CD4-positive, alpha-beta T cell (primary cell): Measurements from ENCODE around the gene RPS18. TPM values are rescaled to one million over a fixed set of nuclear protein-coding genes. Genes with fewer than 3 reads are reported as not detected.

Experiments
- ATAC-seq: fragments of 200-7000 bp; cut with Tn5 transposase; one replicate; pipeline ENCODE4 v1.10.0; 2022; ENCODE audit warnings: mild to moderate bottlenecking; ENCODE audit not compliant: poor library complexity
- CTCF ChIA-PET: fragments of 350-600 bp; sonication (Branson Sonifier 250); formaldehyde crosslinking; loops from one replicate; lab custom pipeline; 2021; ENCODE audit warnings: antibody characterized with exemption, inconsistent platforms; lab: Charles Lee
- POLR2A ChIA-PET: fragments of 350-600 bp; sonication (Branson Sonifier 250); formaldehyde crosslinking; loops from one replicate; lab custom pipeline; 2021; ENCODE audit warnings: antibody characterized with exemption, inconsistent platforms; lab: Charles Lee
- DNase-seq, 14 experiments: peaks; one replicate each; pipeline ENCODE4 v3.0.0-alpha.2; 2013 to 2020; ENCODE audit warnings: mixed read lengths in 2 of 14
- H3K27ac ChIP-seq, 2 donors: one replicate each; pipeline versions ENCODE4 v1.5.1 to v1.7.0; 2013; ENCODE audit warnings: low read length in 2 of 2, low read depth in 1 of 2, mild to moderate bottlenecking in 1 of 2
- H3K27me3 ChIP-seq, 2 experiments: 1 replicate in 1 of 2; 2 replicates in 1 of 2; pipeline versions ENCODE4 v1.6.1 to v1.7.0; 2013; ENCODE audit warnings: low read length in 2 of 2, control low read depth in 1 of 2, mild to moderate bottlenecking in 1 of 2, moderate library complexity in 1 of 2; ENCODE audit not compliant: insufficient read depth in 2 of 2, control insufficient read depth in 1 of 2
- H3K36me3 ChIP-seq: one replicate; pipeline ENCODE4 v1.6.1; 2013; ENCODE audit warnings: low read length, control low read depth; ENCODE audit not compliant: insufficient read depth
- H3K4me1 ChIP-seq: one replicate; pipeline ENCODE4 v1.6.1; 2013; ENCODE audit warnings: low read length, control low read depth; ENCODE audit not compliant: insufficient read depth
- H3K4me3 ChIP-seq: one replicate; pipeline ENCODE4 v1.5.1; 2013; ENCODE audit warnings: mild to moderate bottlenecking, low read length, moderate library complexity
- H3K9me3 ChIP-seq, 2 experiments: 1 replicate in 1 of 2; 2 replicates in 1 of 2; pipeline versions ENCODE4 v1.6.1 to v1.7.0; 2013; ENCODE audit warnings: low read length in 2 of 2, mild to moderate bottlenecking in 2 of 2, control low read depth in 1 of 2, moderate library complexity in 1 of 2; ENCODE audit not compliant: control insufficient read depth in 1 of 2, insufficient read depth in 1 of 2
- H3K27ac Mint-ChIP-seq: one replicate; pipeline ENCODE4 v1.8.0; 2020; ENCODE audit warnings: mixed read lengths
- H3K27me3 Mint-ChIP-seq: one replicate; pipeline ENCODE4 v1.8.0; 2021; ENCODE audit warnings: mixed read lengths
- H3K36me3 Mint-ChIP-seq: one replicate; pipeline ENCODE4 v1.8.0; 2021; ENCODE audit warnings: low read depth, mixed read lengths
- H3K4me1 Mint-ChIP-seq: one replicate; pipeline ENCODE4 v1.8.0; 2021; ENCODE audit warnings: low read depth, mixed read lengths
- H3K4me3 Mint-ChIP-seq: one replicate; pipeline ENCODE4 v1.8.0; 2020; ENCODE audit warnings: mild to moderate bottlenecking, mixed read lengths
- H3K9me3 Mint-ChIP-seq: one replicate; pipeline ENCODE4 v1.8.0; 2020; ENCODE audit warnings: mixed read lengths
- intact Hi-C, 2 experiments: fragments of 100-400 bp; cut with DNase I in 1 of 2; cut with micrococcal nuclease in 1 of 2; formaldehyde crosslinking; loops; one replicate each; pipeline versions ENCODE4 v1.15.1 to v1.9.0; 2023 to 2025; cut with DNase I, micrococcal nuclease
- total RNA-seq, 174 experiments: library from RNA in 2 of 174; stranded (reverse) in 2 of 174; gene quantifications; one replicate each; pipeline ENCODE4 v1.2.3 and lab custom pipeline; 2021 to 2026
- TF ChIP-seq, protein P1 (sequence below): fragments of 200-600 bp; IDR thresholded peaks from one replicate; pipeline ENCODE4 v1.8.0; 2022; ENCODE audit warnings: antibody characterized with exemption, mild to moderate bottlenecking

RPS18 gene
- total RNA-seq, 2 experiments from 2014 or later: 5,159 to 5,309 TPM

DNA sequence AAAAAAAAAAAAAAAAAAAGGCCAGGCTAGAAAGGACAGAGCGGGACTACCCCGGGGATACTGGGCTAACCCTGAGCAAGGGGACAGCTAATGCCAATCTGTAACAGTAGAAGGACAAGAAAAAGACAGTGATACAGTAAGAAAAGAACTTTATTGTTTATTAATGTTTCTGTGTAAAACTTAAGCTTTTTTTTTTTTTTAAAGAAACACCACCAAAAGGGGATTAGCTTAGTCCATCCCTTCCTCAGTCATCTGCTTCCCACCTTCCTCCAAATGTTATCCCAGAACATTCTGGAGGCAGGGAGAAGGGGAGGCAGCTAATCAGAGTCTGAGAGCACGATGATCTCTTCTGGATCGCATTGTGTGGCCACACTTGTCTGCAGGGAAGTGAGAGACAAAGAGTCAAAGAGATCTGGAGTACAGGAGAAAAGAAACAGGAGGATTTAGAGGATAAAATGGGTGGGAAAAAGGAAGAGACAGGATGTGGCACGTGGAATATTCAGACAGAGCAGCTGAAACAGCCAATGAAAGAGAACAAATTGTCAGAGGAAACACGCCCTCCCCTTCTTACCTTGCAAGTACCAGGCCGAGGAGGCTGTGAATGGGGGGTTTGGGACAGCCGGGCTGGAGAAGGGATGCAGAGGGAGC is 46.7 kb downstream of the RPS18 start:
- peaks cover 82% of the 10 kb centered on the region for H3K36me3 Mint-ChIP-seq
- peak overlapping the region; percentile 81 to 86 for H3K27ac ChIP-seq
- no peak for ATAC-seq
- ChIA-PET CTCF (interaction anchor here (0.9 to 1.9 kb wide), 6 partner anchors 19 to 107 kb away, joined by 3 to 12 read pairs (median 6); partner anchors contain the start of genes KIFC1, RGL2, RPS18 and VPS52), POLR2A (interaction anchor here (0.6 to 3.5 kb wide), 18 partner anchors 10 to 1666 kb away, joined by 3 to 155 read pairs (median 12); partner anchors contain the start of genes B3GALT4, BAG6, CUTA and PFDN6)
- peak overlapping the region; percentile 67 for H3K4me3 ChIP-seq
- H3K4me1 ChIP-seq: peaks cover 78% of the 10 kb centered on the region
- no peak for DNase-seq
- peaks cover 37% of the 10 kb centered on the region for H3K36me3 ChIP-seq
- no peaks in the 10 kb centered on the region for H3K27me3 Mint-ChIP-seq
- H3K4me1 Mint-ChIP-seq: peaks cover 98% of the 10 kb centered on the region
- H3K4me3 Mint-ChIP-seq: peak overlapping the region; percentile 100
- TF ChIP-seq, protein P1, sequence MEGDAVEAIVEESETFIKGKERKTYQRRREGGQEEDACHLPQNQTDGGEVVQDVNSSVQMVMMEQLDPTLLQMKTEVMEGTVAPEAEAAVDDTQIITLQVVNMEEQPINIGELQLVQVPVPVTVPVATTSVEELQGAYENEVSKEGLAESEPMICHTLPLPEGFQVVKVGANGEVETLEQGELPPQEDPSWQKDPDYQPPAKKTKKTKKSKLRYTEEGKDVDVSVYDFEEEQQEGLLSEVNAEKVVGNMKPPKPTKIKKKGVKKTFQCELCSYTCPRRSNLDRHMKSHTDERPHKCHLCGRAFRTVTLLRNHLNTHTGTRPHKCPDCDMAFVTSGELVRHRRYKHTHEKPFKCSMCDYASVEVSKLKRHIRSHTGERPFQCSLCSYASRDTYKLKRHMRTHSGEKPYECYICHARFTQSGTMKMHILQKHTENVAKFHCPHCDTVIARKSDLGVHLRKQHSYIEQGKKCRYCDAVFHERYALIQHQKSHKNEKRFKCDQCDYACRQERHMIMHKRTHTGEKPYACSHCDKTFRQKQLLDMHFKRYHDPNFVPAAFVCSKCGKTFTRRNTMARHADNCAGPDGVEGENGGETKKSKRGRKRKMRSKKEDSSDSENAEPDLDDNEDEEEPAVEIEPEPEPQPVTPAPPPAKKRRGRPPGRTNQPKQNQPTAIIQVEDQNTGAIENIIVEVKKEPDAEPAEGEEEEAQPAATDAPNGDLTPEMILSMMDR: no peak
- H3K27ac Mint-ChIP-seq: peak overlapping the region; percentile 94
- no peaks in the 10 kb centered on the region for H3K9me3 ChIP-seq
- intact Hi-C loops: loop anchor here in 1 of 2 experiments (1.0 kb wide), 1 partner anchor 26 kb away; no protein-coding TSS in a partner anchor
- no peaks in the 10 kb centered on the region for H3K9me3 Mint-ChIP-seq
- no peaks in the 10 kb centered on the region for H3K27me3 ChIP-seq

- intact Hi-C loops: no loop called here
- CTCF ChIA-PET: interaction anchor here (1.6 kb wide), 1 partner anchor 26 kb away, joined by 3 read pairs; no protein-coding TSS in a partner anchor
- peaks cover 77% of the 10 kb centered on the region for H3K4me1 ChIP-seq
These were observed 48.1 kb downstream of the RPS18 start for GRCh38 chr6:33319939-33320314.

DNA sequence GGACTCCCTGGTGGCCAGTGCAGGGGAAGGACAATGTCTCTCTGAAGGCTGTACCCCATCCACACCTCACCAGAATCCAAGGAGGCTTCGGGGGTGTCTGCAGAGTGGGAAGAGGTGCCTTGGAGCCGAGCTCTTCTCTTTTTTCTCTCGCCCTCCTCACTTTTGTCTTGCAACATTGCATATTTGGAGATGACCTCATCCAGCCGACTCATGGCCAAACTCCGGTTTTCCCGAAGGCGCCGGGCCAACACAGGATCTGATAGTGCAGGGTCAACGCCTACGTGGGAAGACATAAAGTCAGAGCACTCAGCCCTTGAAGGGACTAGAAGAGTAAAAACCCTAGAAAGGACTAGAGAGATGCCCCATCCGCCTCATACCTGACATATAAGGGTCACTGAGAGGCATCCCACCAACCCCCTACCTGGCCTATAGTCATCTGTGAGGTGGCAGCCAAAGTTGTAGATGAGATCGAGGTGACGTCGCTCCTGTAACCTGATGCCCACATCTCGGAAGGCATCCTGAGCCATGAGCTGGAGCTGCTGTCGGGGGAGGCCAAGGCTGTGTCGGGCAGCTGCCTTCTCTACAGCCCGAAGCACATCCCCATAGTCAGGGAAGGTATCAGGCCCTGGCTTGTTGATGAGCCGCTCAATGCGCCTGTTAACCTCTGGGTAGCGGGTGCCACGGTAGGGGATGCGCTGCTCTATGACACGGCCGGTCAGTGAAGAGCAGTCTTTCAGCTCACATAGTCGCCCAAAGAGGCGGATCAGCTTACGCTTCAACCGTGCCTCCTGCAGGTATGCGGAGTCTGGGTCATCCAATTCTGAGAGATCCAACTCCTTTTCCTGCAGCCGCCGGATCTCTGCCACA is 48.7 kb downstream of the RPS18 start:
- Histone ChIP-seq H3K9me3 (no peaks in the 10 kb centered on the region), H3K27ac (peak overlapping the region in 1 of 2 donors; percentile 6), H3K4me3 (no peak overlapping the region), H3K36me3 (peaks cover 37% of the 10 kb centered on the region), H3K4me1 (peaks cover 70% of the 10 kb centered on the region), H3K27me3 (no peaks in the 10 kb centered on the region)
- ChIA-PET CTCF (interaction anchor here (1.6 kb wide), 1 partner anchor 25 kb away, joined by 3 read pairs; no protein-coding TSS in a partner anchor), POLR2A (interaction anchor here (1.1 kb wide), 1 partner anchor 32 kb away, joined by 3 read pairs; the partner anchor contains the start of gene WDR46)
- ATAC-seq (no peak), DNase-seq (peak in 1 of 14 experiments; percentile 24)
- H3K36me3 Mint-ChIP-seq: peaks cover 69% of the 10 kb centered on the region
- no peaks in the 10 kb centered on the region for H3K9me3 Mint-ChIP-seq
- H3K4me1 Mint-ChIP-seq: peaks cover 87% of the 10 kb centered on the region
- H3K4me3 Mint-ChIP-seq: peak overlapping the region; percentile 100
- H3K27me3 Mint-ChIP-seq: no peaks in the 10 kb centered on the region
- intact Hi-C loops: no loop called here
- H3K27ac Mint-ChIP-seq: peak overlapping the region; percentile 96
- TF ChIP-seq, protein P1: no peak

More at GRCh38 chr6:33319939-33320314, 48.1 kb downstream of the RPS18 start:
- Mint-ChIP-seq H3K4me3 (peak overlapping the region; percentile 100), H3K36me3 (peaks cover 69% of the 10 kb centered on the region), H3K9me3 (no peaks in the 10 kb centered on the region), H3K27ac (peak overlapping the region; percentile 96), H3K27me3 (no peaks in the 10 kb centered on the region), H3K4me1 (peaks cover 92% of the 10 kb centered on the region)
- Histone ChIP-seq H3K4me3 (no peak overlapping the region), H3K36me3 (peaks cover 37% of the 10 kb centered on the region), H3K27ac (no peak overlapping the region), H3K27me3 (no peaks in the 10 kb centered on the region), H3K9me3 (no peaks in the 10 kb centered on the region)
- ATAC-seq: no peak
- DNase-seq: no peak
- TF ChIP-seq, protein P1: no peak
- POLR2A ChIA-PET: interaction anchor here (1.1 to 3.5 kb wide), 2 partner anchors 25 to 31 kb away, joined by 3 to 155 read pairs; partner anchors contain the start of gene WDR46
